NCI-H2107 (cell line): Measurements from ENCODE around the gene SND1.

ENCODE experiments used
- DNase-seq: peaks from one replicate; lab custom pipeline; 2025; lab: John Stamatoyannopoulos, UW

Gene SND1

GRCh38 chr7:128114806-128115205 lies 462.8 kb downstream of the SND1 start:
- DNase-seq = no peak

DNA sequence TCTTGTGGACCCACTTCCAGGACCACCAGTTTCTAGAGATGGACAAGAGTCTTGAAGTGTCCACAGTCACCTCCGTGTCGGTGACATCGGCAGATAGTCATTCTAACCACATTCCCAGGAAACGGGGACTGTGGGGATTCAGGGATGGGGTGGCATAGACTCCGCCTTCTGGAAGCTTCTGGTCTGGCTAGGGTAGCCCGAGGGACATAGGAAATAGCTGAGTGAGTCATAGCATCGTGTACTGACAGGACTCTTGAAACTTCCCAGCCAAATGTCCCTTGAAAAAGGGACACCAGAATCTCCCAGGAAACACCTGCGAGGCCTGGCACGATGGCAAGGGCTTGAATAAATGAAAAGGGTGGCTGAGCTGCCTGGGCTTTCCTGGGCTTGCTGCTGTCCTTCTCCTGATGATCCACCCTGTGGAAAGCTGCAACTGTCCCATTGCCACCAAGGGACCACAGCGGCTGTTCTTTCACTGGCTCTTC lies 463.4 kb downstream of the SND1 start:
- no peak for DNase-seq

- DNase-seq = no peak
Observed at GRCh38 chr7:128115821-128116723, 464.1 kb downstream of the SND1 start.

GRCh38 chr7:128116740-128117139 lies 464.7 kb downstream of the SND1 start:
- DNase-seq = no peak

DNA sequence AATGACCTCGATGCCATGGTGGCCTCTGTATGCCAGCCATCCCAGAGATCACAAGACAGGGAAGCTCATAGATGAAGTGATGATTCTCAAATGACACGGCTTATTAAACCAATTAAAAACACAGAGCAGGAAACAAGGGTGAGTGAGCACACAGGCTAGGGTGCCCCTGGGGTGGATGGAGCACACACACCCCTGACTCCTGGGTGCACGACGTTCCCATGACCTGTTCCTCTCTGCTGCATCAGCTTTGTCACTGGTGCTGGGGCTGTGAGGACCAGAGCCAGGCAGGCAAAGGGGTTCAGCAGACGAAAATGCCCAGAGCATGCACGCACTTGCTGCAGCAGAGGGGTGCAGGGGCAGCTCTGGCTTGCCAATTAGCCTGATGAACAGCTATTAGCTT lies 465.7 kb downstream of the SND1 start:
- no peak for DNase-seq

DNA sequence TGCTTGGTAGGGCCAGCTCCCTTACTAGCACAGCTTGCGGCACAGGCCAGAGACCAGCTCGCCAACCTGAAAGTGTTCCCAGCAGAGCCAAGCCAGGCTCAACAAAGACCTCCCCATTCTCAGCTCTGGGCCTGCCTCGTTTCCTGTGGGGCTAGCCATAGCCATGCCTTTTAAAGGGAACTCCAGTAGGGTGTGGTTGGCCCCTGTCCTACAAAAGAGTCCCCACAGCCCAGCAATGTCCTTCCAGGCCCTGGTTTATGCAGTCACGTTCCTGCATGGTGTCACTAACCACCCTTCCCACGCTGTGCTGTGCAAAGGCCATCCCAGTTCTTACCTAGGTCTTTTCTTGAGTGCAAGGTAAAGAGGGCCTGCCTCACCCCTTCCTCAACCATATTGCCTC lies 467.0 kb downstream of the SND1 start:
- DNase-seq = no peak

- DNase-seq = no peak
Observed at GRCh38 chr7:128120116-128120515, 468.1 kb downstream of the SND1 start.

- no peak for DNase-seq
Observed at GRCh38 chr7:128120976-128121490, 469.0 kb downstream of the SND1 start.

- DNase-seq = no peak
Observed at GRCh38 chr7:128121711-128122530, 469.9 kb downstream of the SND1 start.

GRCh38 chr7:128122576-128123290 lies 470.7 kb downstream of the SND1 start:
- DNase-seq = no peak

- no peak for DNase-seq
Observed at GRCh38 chr7:128123291-128124037, 471.5 kb downstream of the SND1 start.

DNA sequence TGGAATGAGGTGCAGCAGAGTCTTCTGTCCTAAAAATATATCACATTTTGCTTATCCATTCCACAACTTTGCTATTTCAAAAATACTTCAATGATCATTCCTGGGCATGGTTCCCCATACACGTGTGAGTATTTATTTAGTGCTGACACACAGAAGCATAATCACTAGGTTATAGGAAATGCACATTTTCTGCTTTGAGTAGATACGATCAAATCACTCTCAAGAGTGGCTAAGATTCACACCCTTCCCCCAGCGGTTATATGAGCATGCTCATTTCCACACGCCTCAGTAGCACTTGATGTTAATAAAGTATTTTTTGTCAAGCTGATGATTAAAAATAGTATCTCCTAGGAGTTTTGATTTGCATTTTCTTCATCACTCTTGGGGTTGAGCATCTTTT lies 472.8 kb downstream of the SND1 start:
- DNase-seq = no peak

- no peak for DNase-seq
Observed at GRCh38 chr7:128125816-128126215, 473.8 kb downstream of the SND1 start.

DNA sequence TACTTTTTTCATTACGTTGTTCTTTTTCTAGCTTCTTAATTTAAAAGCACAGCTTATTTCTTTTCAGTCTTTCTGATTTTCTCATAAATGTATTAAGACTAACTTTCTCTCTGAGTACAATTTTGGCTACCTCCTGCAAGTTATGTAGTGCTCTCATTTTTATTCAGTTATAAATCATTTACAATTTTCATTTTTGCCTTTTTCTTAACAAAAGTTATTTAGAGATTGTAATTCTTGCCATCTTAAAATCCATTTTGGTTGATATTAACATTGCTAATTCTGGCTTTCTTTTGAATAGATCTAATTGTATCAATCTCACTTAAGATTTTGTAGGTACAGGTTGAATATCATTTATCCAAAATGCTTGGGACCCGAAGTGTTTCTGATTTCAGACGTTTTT lies 476.4 kb downstream of the SND1 start:
- no peak for DNase-seq

DNA sequence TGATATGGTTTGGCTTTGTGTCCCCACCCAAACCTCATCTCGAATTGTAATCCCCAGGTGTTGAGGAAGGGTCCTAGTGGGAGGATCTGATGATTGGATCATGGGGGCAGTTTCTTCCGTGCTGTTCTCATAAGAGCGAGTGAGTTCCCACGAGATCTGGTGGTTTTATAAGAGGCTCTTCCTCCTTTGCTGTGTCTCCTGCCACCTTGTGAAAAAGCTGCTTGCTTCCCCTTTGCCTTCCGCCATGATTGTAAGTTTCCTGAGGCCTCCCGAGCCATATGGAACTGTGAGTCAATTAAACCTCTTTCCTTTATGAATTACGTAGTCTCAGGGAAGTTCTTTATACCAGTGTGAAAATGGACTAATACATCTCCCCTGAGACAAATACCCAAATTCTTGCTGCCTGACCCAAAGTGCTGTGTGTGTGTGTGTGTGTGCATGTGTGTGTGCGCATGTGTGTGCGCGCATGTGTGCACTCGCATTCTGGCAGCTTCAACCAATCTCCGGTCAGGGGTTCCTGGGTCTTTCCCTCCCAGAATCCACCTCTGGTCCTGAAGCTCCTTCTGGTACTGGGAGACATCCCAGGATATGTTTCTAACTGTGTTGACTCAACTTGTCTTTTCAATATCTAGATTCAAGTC lies 477.4 kb downstream of the SND1 start:
- DNase-seq = no peak

GRCh38 chr7:128131115-128131514 lies 479.1 kb downstream of the SND1 start:
- no peak for DNase-seq

DNA sequence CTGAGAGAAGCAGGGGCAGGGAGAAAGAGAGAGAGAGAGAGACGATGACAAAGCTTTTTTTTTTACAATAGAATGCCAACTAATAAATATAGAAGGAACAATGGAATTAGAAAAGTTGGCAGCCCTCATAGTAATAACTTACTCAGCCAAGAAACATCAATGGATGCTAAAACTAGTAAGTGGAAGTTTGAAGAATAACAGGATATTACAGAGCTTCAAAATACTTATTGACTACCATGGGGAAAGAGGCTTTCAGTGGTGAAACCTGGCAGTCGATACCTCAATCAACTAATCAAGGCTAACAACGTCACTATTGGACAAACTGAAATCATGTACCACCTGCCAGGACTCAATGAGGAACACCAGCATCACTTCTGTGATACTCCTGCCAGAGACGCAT lies 479.7 kb downstream of the SND1 start:
- DNase-seq = no peak

DNA sequence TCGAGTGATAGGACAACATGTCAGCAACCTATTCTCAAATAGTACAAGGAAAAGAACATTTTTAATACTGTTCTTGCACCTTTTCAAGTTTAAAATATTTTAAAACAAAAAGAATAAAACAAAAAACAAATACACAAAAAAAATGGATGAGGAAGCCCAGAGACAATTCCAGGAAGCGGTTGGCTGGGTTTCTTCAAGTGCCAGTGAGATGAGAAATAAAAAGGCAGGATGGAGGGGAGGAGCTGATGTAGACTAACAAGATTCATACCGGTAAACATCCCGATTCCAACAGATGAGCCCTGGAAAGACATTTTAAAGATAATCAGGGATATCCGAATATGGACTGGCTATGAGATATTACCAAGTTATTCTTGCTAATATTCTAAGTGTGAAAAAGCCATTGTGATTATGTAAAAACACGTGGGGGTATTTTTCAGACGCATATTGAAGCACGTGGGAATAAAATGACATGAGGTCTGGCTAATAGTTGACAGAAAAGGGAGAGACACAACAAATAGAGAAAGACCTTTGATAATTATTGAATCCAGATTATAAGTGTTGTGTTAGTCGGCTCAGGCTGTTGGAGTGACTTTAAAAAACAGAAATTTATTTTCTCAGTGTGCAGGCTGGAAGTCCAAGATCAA lies 480.6 kb downstream of the SND1 start:
- DNase-seq = no peak

DNA sequence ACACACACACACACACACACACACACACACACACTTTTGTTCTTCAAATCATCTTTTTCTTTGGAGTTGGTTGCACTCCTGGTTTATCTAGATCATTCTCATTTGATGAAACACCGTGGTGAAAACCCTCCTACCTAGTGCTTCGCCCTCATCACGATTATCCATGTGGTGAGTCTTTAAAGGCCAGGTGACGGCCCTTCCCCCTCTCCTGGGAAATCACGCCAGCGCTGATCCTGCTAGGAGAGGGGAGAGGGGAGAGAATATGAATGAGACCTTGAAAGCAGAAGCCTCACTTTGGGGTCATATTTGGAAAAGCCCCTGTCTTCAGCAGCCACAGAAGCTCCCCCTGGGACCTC lies 483.1 kb downstream of the SND1 start:
- no peak for DNase-seq

GRCh38 chr7:128135515-128136214 lies 483.7 kb downstream of the SND1 start:
- no peak for DNase-seq
